ENCODE measurements around the gene KLHL24.
"Not testable (repeated sequence)": the region's sequence is repeated elsewhere in the genome, so short reads cannot be mapped to it uniquely, and the experiment has no call there.

DNA sequence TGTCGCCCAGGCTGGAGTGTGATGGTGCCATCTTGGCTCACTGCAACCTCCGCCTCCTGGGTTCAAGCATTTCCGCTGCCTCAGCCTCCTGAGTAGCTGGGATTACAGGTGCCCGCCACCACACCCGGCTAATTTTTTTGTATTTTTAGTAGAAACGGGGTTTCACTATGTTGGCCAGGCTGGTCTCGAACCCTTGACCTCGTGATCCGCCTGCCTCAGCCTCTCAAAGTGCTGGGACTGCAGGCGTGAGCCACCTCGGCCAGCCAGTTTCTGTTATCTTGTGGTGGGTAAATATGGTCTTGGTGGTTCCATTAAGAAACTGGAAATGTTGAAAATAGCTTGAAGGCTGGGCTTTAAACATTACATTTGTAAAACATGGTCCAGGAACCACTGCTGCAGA lies 5.2 kb downstream of the KLHL24 start:
- TF ChIP-seq CTCF (IDR thresholded peaks at IDR 0.05; ENCODE audit: low read depth, low read length); EZH2phosphoT487 (IDR thresholded peaks at IDR 0.05; ENCODE audit: low read depth): not testable (repeated sequence)
